Measurements from ENCODE around the gene CNOT4. TPM values are rescaled to one million over a fixed set of nuclear protein-coding genes. Genes with fewer than 3 reads are reported as not detected.

The CNOT4 gene
- total and polyA plus RNA-seq, 10 of the 15 experiments (the other 5 are each of a cell fraction or from before 2014, with no cell fraction given): 9.4 to 29.6 (median 16.6) TPM

- H3K36me3 ChIP-seq (ENCODE audit: control insufficient read depth in 2 of 2, insufficient read depth in 2 of 2, low read length in 1 of 2): no peaks in the 10 kb centered on the region
- TF ChIP-seq RCOR1 (conservative IDR thresholded peaks at IDR 0.05; ENCODE audit: low read depth, low read length) (no peak), BCL3 (IDR thresholded peaks at IDR 0.05; ENCODE audit: borderline replicate concordance, insufficient read depth, low read depth, low read length, poor library complexity, severe bottlenecking) (no peak), POLR2AphosphoS2 (IDR thresholded peaks at IDR 0.05; ENCODE audit: low read depth, low read length) (no peak), POLR2AphosphoS5 (IDR thresholded peaks at IDR 0.05; ENCODE audit: low read length) (no peak), GABPA (IDR thresholded peaks at IDR 0.05; ENCODE audit: low read depth) (no peak), SUZ12 (IDR thresholded peaks at IDR 0.05; ENCODE audit: unreplicated experiment) (no peak), SP1 (IDR thresholded peaks at IDR 0.05; ENCODE audit: low read depth, low read length) (no peak)
- TF ChIP-seq, protein P1, sequence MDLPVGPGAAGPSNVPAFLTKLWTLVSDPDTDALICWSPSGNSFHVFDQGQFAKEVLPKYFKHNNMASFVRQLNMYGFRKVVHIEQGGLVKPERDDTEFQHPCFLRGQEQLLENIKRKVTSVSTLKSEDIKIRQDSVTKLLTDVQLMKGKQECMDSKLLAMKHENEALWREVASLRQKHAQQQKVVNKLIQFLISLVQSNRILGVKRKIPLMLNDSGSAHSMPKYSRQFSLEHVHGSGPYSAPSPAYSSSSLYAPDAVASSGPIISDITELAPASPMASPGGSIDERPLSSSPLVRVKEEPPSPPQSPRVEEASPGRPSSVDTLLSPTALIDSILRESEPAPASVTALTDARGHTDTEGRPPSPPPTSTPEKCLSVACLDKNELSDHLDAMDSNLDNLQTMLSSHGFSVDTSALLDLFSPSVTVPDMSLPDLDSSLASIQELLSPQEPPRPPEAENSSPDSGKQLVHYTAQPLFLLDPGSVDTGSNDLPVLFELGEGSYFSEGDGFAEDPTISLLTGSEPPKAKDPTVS (IDR thresholded peaks at IDR 0.05; ENCODE audit: low read depth, low read length): no peak
- TF ChIP-seq, protein P2, sequence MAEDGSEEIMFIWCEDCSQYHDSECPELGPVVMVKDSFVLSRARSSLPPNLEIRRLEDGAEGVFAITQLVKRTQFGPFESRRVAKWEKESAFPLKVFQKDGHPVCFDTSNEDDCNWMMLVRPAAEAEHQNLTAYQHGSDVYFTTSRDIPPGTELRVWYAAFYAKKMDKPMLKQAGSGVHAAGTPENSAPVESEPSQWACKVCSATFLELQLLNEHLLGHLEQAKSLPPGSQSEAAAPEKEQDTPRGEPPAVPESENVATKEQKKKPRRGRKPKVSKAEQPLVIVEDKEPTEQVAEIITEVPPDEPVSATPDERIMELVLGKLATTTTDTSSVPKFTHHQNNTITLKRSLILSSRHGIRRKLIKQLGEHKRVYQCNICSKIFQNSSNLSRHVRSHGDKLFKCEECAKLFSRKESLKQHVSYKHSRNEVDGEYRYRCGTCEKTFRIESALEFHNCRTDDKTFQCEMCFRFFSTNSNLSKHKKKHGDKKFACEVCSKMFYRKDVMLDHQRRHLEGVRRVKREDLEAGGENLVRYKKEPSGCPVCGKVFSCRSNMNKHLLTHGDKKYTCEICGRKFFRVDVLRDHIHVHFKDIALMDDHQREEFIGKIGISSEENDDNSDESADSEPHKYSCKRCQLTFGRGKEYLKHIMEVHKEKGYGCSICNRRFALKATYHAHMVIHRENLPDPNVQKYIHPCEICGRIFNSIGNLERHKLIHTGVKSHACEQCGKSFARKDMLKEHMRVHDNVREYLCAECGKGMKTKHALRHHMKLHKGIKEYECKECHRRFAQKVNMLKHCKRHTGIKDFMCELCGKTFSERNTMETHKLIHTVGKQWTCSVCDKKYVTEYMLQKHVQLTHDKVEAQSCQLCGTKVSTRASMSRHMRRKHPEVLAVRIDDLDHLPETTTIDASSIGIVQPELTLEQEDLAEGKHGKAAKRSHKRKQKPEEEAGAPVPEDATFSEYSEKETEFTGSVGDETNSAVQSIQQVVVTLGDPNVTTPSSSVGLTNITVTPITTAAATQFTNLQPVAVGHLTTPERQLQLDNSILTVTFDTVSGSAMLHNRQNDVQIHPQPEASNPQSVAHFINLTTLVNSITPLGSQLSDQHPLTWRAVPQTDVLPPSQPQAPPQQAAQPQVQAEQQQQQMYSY (CRISPR knock-in tag; IDR thresholded peaks at IDR 0.05): no peak
- no peak overlapping the region for H3K4me2 ChIP-seq (ENCODE audit: control insufficient read depth, insufficient read depth)
- no peak for DNase-seq (ENCODE audit: low read depth, low spot score)
- ChIA-PET SMC1A (ENCODE audit: uncharacterized antibody, unreplicated experiment) (interaction anchor here (3.0 to 4.0 kb wide), 2 partner anchors 54 to 59 kb away, joined by 19 to 47 read pairs; no protein-coding TSS in a partner anchor), RAD21 (ENCODE audit: unreplicated experiment) (interaction anchor here (3.0 kb wide), 1 partner anchor 54 kb away, joined by 36 read pairs; no protein-coding TSS in a partner anchor), POLR2A (no interaction called here), CTCF (interaction anchor here (3.6 to 4.0 kb wide), 2 partner anchors 53 to 59 kb away, joined by 38 to 105 read pairs; no protein-coding TSS in a partner anchor)
- in situ Hi-C loops (cut with MboI) (no loop called here), intact Hi-C loops (cut with micrococcal nuclease; ENCODE audit: unreplicated experiment) (no loop called here)
- no peak for FAIRE-seq
- no peaks in the 10 kb centered on the region for H4K20me1 ChIP-seq (ENCODE audit: control insufficient read depth, insufficient read depth)
- H3K27me3 ChIP-seq (replicated peaks in 1 of 2; ENCODE audit: control insufficient read depth in 2 of 2, insufficient read depth in 2 of 2, low read length in 1 of 2): no peaks in the 10 kb centered on the region; a peak in 1 of 4 replicates
- no peak overlapping the region for H3K4me3 ChIP-seq
- H3K27ac ChIP-seq (ENCODE audit: control insufficient read depth, insufficient read depth): no peak overlapping the region
- BruUV-seq (replicated peaks): no TSS peak
- 38% methylated on average over 1 of the region's 1 CpG for WGBS (ENCODE audit: insufficient coverage, insufficient replicate concordance, low lambda C conversion rate, missing lambda C conversion rate)
- H3K79me2 ChIP-seq (ENCODE audit: control insufficient read depth, insufficient read depth, low read length): no peaks in the 10 kb centered on the region
- H3K9me3 ChIP-seq (replicated peaks; ENCODE audit: control insufficient read depth, insufficient read depth, low read length): no peaks in the 10 kb centered on the region; the same call in 2 of the 3 replicates
- H3K9ac ChIP-seq (ENCODE audit: control insufficient read depth, insufficient read depth, low read length): no peak overlapping the region
- no peak for ATAC-seq
- no peak overlapping the region for H2AFZ ChIP-seq (ENCODE audit: control insufficient read depth, low read depth, low read length)
- no peaks in the 10 kb centered on the region for H3K4me1 ChIP-seq (ENCODE audit: control insufficient read depth, insufficient read depth, low read length)
Measured at GRCh38 chr7:135333946-135334345, 176.0 kb downstream of the CNOT4 start.

Data from GM12878 (cell line).